BJ (cell line): Measurements from ENCODE around the gene HRH4. TPM values are rescaled to one million over a fixed set of nuclear protein-coding genes. Genes with fewer than 3 reads are reported as not detected.
A peak's percentile ranks its signal among the peaks of the same experiment; 100 is the strongest.

ENCODE experiments used
- CTCF ChIA-PET: fragments of 350-600 bp; formaldehyde crosslinking; extraction: SDS; loops from one replicate; lab custom pipeline; 2021; ENCODE audit warnings: antibody characterized with exemption, inconsistent platforms; lab: Yijun Ruan, JAX
- POLR2A ChIA-PET: fragments of 300-600 bp; sonication (Branson Sonifier 250); formaldehyde crosslinking; extraction: SDS; loops from one replicate; lab custom pipeline; 2021; ENCODE audit warnings: antibody characterized with exemption; lab: Charles Lee
- DNase-seq: peaks from one replicate; pipeline ENCODE4 v3.0.0-alpha.2; 2011; ENCODE audit warnings: low read depth
- H3K27me3 ChIP-seq: 2 replicates; pipeline ENCODE4 v1.6.0; 2011; ENCODE audit warnings: low read length; ENCODE audit not compliant: control insufficient read depth, insufficient read depth
- H3K36me3 ChIP-seq: 2 replicates; pipeline ENCODE4 v1.5.1; 2011; ENCODE audit warnings: low read length; ENCODE audit not compliant: control insufficient read depth, insufficient read depth
- H3K4me3 ChIP-seq: 2 replicates; pipeline ENCODE4 v1.5.1; 2011; ENCODE audit warnings: low read depth, mild to moderate bottlenecking, control low read depth, low read length
- CTCF ChIP-seq: IDR thresholded peaks from 2 replicates; pipeline ENCODE4 v1.5.1; 2011; ENCODE audit warnings: low read depth, mild to moderate bottlenecking, control low read depth, inconsistent platforms, low read length, moderate library complexity; ENCODE audit not compliant: insufficient read depth
- polyA plus RNA-seq: library from polyadenylated mRNA; depleted of rRNA; stranded (reverse); fragments of >200 nt; gene quantifications from 2 replicates; pipeline ENCODE4 v1.2.3, GENCODE V29; 2011

Gene HRH4
- polyA plus RNA-seq, 1 experiment = not detected

- Histone ChIP-seq H3K36me3 (no peaks in the 10 kb centered on the region), H3K4me3 (no peak overlapping the region), H3K27me3 (peaks cover 6% of the 10 kb centered on the region)
- no peak for DNase-seq
- POLR2A ChIA-PET = no interaction called here
- CTCF ChIA-PET = interaction anchor here (1.5 kb wide), 1 partner anchor 9 kb away, joined by 6 read pairs; no protein-coding TSS in a partner anchor
- TF ChIP-seq CTCF = no peak
Observed at GRCh38 chr18:24421831-24422230, 38.6 kb upstream of the HRH4 start.

- ChIA-PET POLR2A (no interaction called here), CTCF (no interaction called here)
- Histone ChIP-seq H3K4me3 (peak overlapping the region; percentile 82), H3K27me3 (no peaks in the 10 kb centered on the region; the same call in none of the 2 replicates), H3K36me3 (no peaks in the 10 kb centered on the region; the same call in 1 of the 2 replicates)
- TF ChIP-seq CTCF = no peak
- DNase-seq = no peak
Observed at GRCh38 chr18:24426073-24426397, 34.4 kb upstream of the HRH4 start.

- peaks cover 4% of the 10 kb centered on the region; the same call in 1 of the 2 replicates for H3K36me3 ChIP-seq
- CTCF ChIA-PET = no interaction called here
- POLR2A ChIA-PET = interaction anchor here (0.6 kb wide), 1 partner anchor 497 kb away, joined by 5 read pairs; no protein-coding TSS in a partner anchor
- H3K4me3 ChIP-seq = peak within 1 kb of the TSS; percentile 82
- no peak for DNase-seq
- no peaks in the 10 kb centered on the region; the same call in none of the 2 replicates for H3K27me3 ChIP-seq
- no peak for TF ChIP-seq CTCF
Observed at GRCh38 chr18:24426398-24427294, 33.8 kb upstream of the HRH4 start, which contains the start of gene IMPACT. Gene IMPACT, plus strand, starts transcription at chr18:24426670. Its CDS starts 87 bp downstream, at chr18:24426757.

- Histone ChIP-seq H3K27me3 (no peaks in the 10 kb centered on the region; the same call in none of the 2 replicates), H3K4me3 (peak overlapping the region; percentile 82), H3K36me3 (peaks cover 4% of the 10 kb centered on the region; the same call in 1 of the 2 replicates)
- POLR2A ChIA-PET = interaction anchor here (0.6 kb wide), 1 partner anchor 498 kb away, joined by 5 read pairs; no protein-coding TSS in a partner anchor
- CTCF ChIA-PET = no interaction called here
- no peak for TF ChIP-seq CTCF
- DNase-seq = no peak
Observed at GRCh38 chr18:24427484-24427883, 33.0 kb upstream of the HRH4 start.

GRCh38 chr18:24428709-24429108 lies 31.7 kb upstream of the HRH4 start:
- no peak for TF ChIP-seq CTCF
- Histone ChIP-seq H3K4me3 (no peak overlapping the region), H3K27me3 (no peaks in the 10 kb centered on the region; the same call in none of the 2 replicates), H3K36me3 (peaks cover 4% of the 10 kb centered on the region; the same call in 1 of the 2 replicates)
- ChIA-PET CTCF (interaction anchor here (1.1 kb wide), 1 partner anchor 25 kb away, joined by 3 read pairs; no protein-coding TSS in a partner anchor), POLR2A (no interaction called here)
- no peak for DNase-seq
